Cardiac muscle cell (in vitro differentiated cells and primary cell): ENCODE results near the gene ADAM8. TPM values are rescaled to one million over a fixed set of nuclear protein-coding genes. Genes with fewer than 3 reads are reported as not detected.

ENCODE experiments used
- DNase-seq, 2 donors: peaks; one replicate each; pipeline versions ENCODE4 v3.0.0 to v3.0.0-alpha.2; 2010 to 2017; ENCODE audit warnings: low read depth in 1 of 2, low spot score in 1 of 2
- H3K27ac ChIP-seq: fragments of 200-600 bp; sonication (generic); 2 replicates; pipeline ENCODE4 v1.5.1; 2016
- H3K27me3 ChIP-seq: fragments of 200-600 bp; sonication (generic); 2 replicates; pipeline ENCODE4 v1.6.0; 2016; ENCODE audit warnings: control low read depth
- H3K36me3 ChIP-seq: fragments of 200-600 bp; sonication (generic); 2 replicates; pipeline ENCODE4 v1.5.1; 2016; ENCODE audit warnings: control low read depth
- H3K4me1 ChIP-seq: fragments of 200-600 bp; sonication (generic); 2 replicates; pipeline ENCODE4 v1.8.1; 2017; ENCODE audit warnings: low read depth, mild to moderate bottlenecking, mixed run types
- H3K4me3 ChIP-seq: fragments of 200-600 bp; sonication (generic); 2 replicates; pipeline ENCODE4 v1.5.1; 2016; ENCODE audit warnings: mild to moderate bottlenecking
- H3K9me3 ChIP-seq: fragments of 200-600 bp; sonication (generic); 2 replicates; pipeline ENCODE4 v1.5.1; 2017; ENCODE audit warnings: low read depth, mild to moderate bottlenecking, control low read depth
- CTCF ChIP-seq: IDR thresholded peaks from 2 replicates; pipeline ENCODE4 v1.5.1; 2012; ENCODE audit warnings: low read depth, mild to moderate bottlenecking, low read length
- polyA plus RNA-seq: library from polyadenylated mRNA; unstranded; fragments of >200 nt; fragmentation: Nextera tagmentation; extraction: Ambion mirVana; gene quantifications from 2 replicates; pipeline ENCODE4 v1.2.1, GENCODE V29; 2016
- total RNA-seq: library from RNA; depleted of rRNA; stranded (reverse); fragments of >200 nt; gene quantifications from 2 replicates; pipeline ENCODE4 v1.2.3, GENCODE V29; 2016

Gene ADAM8
- total and polyA plus RNA-seq, 2 experiments from 2014 or later: 2.3 to 6.9 TPM

GRCh38 chr10:133289761-133290160 is 13.1 kb upstream of the ADAM8 start:
- Histone ChIP-seq H3K36me3 (peaks cover 32% of the 10 kb centered on the region), H3K27ac (no peak overlapping the region), H3K4me1 (no peaks in the 10 kb centered on the region), H3K9me3 (no peaks in the 10 kb centered on the region), H3K4me3 (no peak overlapping the region), H3K27me3 (no peaks in the 10 kb centered on the region)
- no peak for DNase-seq
- no peak for TF ChIP-seq CTCF

- Histone ChIP-seq H3K9me3 (no peaks in the 10 kb centered on the region), H3K36me3 (peaks cover 36% of the 10 kb centered on the region), H3K4me3 (no peak overlapping the region), H3K27me3 (no peaks in the 10 kb centered on the region), H3K4me1 (no peaks in the 10 kb centered on the region), H3K27ac (no peak overlapping the region)
- TF ChIP-seq CTCF: no peak
- DNase-seq: no peak
Observed at GRCh38 chr10:133287832-133288500, 11.3 kb upstream of the ADAM8 start.

DNA sequence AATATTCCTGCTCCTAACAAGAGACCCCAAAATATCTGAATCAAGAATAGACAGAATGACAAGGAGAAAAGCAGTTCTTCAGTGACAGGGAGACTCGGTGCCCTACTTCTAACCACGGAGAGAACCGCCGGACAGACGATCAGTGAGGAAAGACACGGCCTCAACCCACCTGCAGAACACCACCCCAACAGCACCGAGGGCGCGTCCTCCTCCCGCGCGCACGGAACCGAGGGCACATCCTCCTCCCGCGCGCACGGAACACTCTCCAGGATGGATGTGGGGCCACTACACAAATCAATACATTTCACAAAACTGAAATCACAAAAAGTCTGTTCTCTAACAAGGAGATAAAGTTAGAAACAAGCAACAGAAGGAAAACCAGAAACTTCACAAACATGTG is 9.7 kb upstream of the ADAM8 start:
- no peak overlapping the region for H3K27ac ChIP-seq
- H3K36me3 ChIP-seq: peaks cover 38% of the 10 kb centered on the region
- no peaks in the 10 kb centered on the region for H3K4me1 ChIP-seq
- TF ChIP-seq CTCF: no peak
- no peaks in the 10 kb centered on the region for H3K9me3 ChIP-seq
- no peaks in the 10 kb centered on the region for H3K27me3 ChIP-seq
- no peak overlapping the region for H3K4me3 ChIP-seq
- no peak for DNase-seq

DNA sequence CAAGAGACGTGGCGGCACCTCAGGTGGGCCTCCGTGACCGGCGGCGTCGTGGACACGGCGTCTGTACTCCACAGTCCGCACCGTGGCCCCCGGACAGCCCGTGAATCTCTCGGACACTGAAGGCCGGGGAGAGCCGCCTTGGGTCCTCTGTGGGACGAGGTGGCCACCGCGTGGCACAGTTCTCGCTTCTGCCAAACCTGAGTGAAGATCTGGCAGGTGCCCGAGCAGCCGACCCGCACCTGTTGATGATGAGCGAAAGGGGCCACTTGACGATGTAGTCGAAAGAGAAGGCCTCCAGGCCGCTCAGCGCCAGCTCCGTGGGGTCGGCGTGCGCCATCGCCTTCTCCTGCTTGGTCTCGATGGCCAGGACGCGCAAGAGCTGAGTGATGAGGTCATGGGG is 8.5 kb upstream of the ADAM8 start:
- Histone ChIP-seq H3K9me3 (no peaks in the 10 kb centered on the region), H3K27ac (no peak overlapping the region), H3K4me1 (no peaks in the 10 kb centered on the region), H3K36me3 (peaks cover 32% of the 10 kb centered on the region), H3K4me3 (no peak overlapping the region), H3K27me3 (no peaks in the 10 kb centered on the region)
- TF ChIP-seq CTCF: no peak
- DNase-seq: no peak

DNA sequence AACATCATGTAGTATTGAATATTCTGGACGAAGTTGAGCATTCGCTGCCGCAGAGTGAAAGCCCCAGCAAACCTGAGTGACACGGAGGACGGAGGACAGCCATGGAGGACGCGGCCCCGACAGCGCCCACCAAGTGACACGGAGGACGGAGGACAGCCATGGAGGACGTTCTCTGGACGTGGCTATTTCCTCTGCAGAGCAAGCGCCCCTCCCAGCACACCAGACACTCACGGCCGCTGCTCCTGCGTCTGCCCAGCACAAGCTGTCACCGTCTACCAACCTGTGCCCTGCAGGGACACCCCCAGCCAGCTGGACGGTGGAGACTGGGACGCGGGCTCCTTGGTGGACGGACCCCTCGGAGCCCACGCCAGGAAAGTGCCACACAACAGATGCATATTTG is 7.3 kb upstream of the ADAM8 start:
- Histone ChIP-seq H3K4me1 (peaks cover under 1% of the 10 kb centered on the region), H3K27me3 (no peaks in the 10 kb centered on the region), H3K36me3 (peaks cover 31% of the 10 kb centered on the region), H3K9me3 (no peaks in the 10 kb centered on the region), H3K4me3 (no peak overlapping the region), H3K27ac (no peak overlapping the region)
- DNase-seq: no peak
- no peak for TF ChIP-seq CTCF
